Fibroblast of villous mesenchyme (primary cell): ENCODE measurements around the gene EIF3B. TPM values are rescaled to one million over a fixed set of nuclear protein-coding genes. Genes with fewer than 3 reads are reported as not detected.

Experiments
- DNase-seq: peaks from one replicate; pipeline ENCODE4 v3.0.0-alpha.2; 2010; ENCODE audit warnings: low read depth
- H3K4me3 ChIP-seq: 2 replicates; pipeline ENCODE4 v1.5.1; 2011; ENCODE audit warnings: low read depth, mild to moderate bottlenecking, low read length
- CTCF ChIP-seq: IDR thresholded peaks from 2 replicates; pipeline ENCODE4 v1.5.1; 2012; ENCODE audit warnings: low read depth, mild to moderate bottlenecking, low read length; ENCODE audit not compliant: insufficient read depth
- total RNA-seq: library from RNA; depleted of rRNA; stranded (reverse); fragments of >200 nt; gene quantifications from 2 replicates; pipeline ENCODE4 v1.2.3, GENCODE V29; 2012

Gene EIF3B
- total RNA-seq, 1 donor = 210 TPM

- H3K4me3 ChIP-seq = no peak overlapping the region
- no peak for TF ChIP-seq CTCF
- no peak for DNase-seq
Measured at GRCh38 chr7:2394566-2395082, 40.0 kb downstream of the EIF3B start.

GRCh38 chr7:2398506-2398905 lies 43.9 kb downstream of the EIF3B start:
- no peak for DNase-seq
- H3K4me3 ChIP-seq = no peak overlapping the region
- TF ChIP-seq CTCF = no peak

GRCh38 chr7:2399848-2400587 lies 45.4 kb downstream of the EIF3B start:
- H3K4me3 ChIP-seq = no peak overlapping the region
- DNase-seq = peak; percentile 95
- TF ChIP-seq CTCF = no peak

- no peak for DNase-seq
- peak overlapping the region; percentile 83 for H3K4me3 ChIP-seq
- TF ChIP-seq CTCF = no peak
Measured at GRCh38 chr7:2402687-2403013, 48.0 kb downstream of the EIF3B start.

- TF ChIP-seq CTCF = no peak
- DNase-seq = peak; percentile 94
- peak within 1 kb of the TSS; percentile 83 for H3K4me3 ChIP-seq
Measured at GRCh38 chr7:2403014-2403717, 48.5 kb downstream of the EIF3B start, which contains the start of gene CHST12. Gene CHST12 (plus strand): TSS chr7:2403611. CDS start chr7:2432640, 29,029 bp downstream.

GRCh38 chr7:2403718-2404648 lies 49.4 kb downstream of the EIF3B start:
- peak overlapping the region; percentile 78 for H3K4me3 ChIP-seq
- DNase-seq = peak; percentile 30
- TF ChIP-seq CTCF = peak; percentile 31
